Measurements from ENCODE around the gene GOPC.
"Not testable (repeated sequence)": the region's sequence is repeated elsewhere in the genome, so short reads cannot be mapped to it uniquely, and the experiment has no call there.

Gene GOPC

GRCh38 chr6:117548797-117549301 is 53.5 kb downstream of the GOPC start:
- DNase-seq (ENCODE audit: low read depth), result no peak

DNA sequence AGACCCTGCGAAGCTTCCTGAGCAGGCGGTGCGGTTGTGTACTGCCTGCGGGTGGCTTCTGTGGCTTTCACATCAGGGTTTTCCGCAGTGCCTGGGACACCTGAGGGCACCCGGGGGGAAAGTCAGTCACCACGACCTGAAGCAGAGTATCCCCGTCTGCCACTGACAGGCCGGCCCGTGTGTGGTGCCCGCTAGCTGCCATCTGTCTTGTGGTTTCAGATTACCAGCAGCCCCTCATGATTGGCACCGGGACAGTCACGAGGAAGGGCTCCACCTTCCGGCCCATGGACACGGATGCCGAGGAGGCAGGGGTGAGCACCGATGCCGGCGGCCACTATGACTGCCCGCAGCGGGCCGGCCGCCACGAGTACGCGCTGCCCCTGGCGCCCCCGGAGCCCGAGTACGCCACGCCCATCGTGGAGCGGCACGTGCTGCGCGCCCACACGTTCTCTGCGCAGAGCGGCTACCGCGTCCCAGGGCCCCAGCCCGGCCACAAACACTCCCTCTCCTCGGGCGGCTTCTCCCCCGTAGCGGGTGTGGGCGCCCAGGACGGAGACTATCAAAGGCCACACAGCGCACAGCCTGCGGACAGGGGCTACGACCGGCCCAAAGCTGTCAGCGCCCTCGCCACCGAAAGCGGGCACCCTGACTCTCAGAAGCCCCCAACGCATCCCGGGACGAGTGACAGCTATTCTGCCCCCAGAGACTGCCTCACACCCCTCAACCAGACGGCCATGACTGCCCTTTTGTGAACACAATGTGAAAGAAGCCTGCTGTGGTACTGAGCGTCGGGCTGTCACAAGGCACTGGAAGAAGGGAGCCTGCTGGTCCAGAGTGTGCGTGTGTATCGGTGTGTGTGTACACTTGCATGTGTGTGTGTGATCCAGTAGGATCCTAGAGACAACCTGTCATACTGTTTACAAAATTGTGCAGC is 54.4 kb downstream of the GOPC start:
- peak; percentile 15 for DNase-seq (ENCODE audit: low read depth)

GRCh38 chr6:117546674-117547073 is 55.6 kb downstream of the GOPC start:
- DNase-seq (ENCODE audit: low read depth), result no peak

DNA sequence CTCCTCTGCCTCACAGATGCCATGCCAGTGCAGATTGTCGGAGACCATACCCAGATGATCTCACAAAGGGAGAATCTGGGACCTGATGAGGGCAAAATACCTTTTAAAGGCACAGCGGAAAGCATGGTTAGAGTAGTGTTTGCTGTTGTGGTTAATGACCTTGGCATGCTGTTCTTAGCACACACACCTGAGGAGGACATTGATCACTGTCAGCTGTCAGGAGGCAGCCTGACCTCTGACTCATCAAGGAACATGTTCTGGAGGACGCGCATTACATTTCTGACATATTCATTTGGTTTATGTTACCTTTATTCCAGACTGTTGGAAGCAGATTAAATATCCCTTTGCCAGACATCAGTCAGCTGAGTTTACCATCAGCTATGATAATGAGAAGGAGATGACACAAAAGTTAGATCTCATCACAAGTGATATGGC is 57.1 kb downstream of the GOPC start:
- no peak for DNase-seq (ENCODE audit: low read depth)

DNA sequence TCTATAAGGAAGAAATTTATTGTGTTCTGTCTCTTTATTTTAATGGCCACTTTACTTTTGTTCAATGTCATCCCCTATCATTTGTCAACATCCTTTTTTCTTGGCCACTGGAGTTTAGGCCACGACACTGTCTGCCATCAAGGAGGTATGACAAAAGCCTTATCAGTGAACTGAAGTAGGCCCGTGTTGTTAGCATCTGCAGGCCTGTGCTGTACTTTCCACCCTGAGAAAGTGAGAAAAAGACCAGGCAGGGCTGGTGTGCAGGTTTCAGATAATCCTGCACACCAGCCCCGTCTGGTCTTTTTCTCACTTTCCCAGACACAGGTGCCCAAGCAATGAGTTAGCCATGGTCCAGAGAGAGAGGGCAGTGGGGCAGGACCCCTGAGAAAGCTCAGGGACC is 57.6 kb downstream of the GOPC start:
- no peak for DNase-seq (ENCODE audit: low read depth)

DNA sequence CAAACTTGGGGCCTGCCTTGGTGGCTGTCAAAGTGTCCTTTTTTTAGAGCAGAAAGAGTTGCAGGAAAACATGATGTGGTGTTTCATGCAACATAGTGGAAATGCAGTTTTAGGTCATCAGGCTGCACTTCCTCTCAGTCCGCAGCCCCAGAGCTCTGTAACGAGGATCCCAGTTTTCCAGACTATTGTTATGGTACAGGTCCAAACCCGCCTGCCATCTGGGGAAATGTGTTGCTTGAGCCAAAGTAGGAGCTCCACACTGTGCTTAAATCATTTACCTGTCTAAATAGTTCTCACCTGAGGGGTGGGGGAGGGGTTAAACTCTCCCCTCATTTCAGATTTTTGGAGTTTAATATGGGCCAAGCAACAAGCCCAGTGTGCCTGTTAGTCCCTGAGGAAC is 59.8 kb downstream of the GOPC start:
- no peak for DNase-seq (ENCODE audit: low read depth)

- no peak for DNase-seq (ENCODE audit: low read depth)
Observed at GRCh38 chr6:117540670-117541069, 61.6 kb downstream of the GOPC start.

DNA sequence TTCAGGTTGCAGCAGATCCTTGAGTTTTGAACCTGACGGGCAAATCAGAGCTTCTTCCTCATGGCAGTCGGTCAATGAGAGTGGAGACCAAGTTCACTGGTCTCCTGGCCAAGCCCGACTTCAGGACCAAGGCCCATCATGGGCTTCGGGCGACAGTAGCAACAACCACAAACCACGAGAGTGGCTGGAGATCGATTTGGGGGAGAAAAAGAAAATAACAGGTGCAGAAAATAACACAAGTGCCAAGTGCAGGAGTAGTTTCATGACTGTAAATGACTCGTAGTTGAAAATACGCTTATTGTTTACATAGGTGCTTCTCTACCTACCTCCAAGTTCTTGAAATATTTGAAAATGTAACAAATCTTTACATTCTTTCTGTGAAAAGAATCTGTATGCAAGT is 63.7 kb downstream of the GOPC start:
- no peak for DNase-seq (ENCODE audit: low read depth)

DNA sequence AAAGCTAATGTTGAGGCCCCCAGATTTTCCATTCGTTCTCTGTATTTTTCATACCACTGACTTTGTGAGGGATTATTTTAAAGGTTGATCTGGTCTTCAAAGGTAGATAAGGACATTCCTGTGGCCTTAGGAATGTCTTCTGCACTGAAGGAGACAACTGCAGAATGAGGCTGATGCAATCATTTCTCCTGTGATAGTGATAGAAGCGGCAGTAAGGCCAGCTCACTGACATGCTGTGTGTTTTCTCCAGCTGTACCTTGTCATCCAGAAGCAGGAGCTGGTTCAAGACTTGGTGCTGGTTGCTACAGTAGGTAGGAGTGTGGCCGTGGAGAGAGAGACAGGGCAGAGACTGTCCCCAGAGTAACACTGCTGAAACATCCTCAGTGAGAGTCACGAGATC is 66.0 kb downstream of the GOPC start:
- no peak for DNase-seq (ENCODE audit: low read depth)

DNA sequence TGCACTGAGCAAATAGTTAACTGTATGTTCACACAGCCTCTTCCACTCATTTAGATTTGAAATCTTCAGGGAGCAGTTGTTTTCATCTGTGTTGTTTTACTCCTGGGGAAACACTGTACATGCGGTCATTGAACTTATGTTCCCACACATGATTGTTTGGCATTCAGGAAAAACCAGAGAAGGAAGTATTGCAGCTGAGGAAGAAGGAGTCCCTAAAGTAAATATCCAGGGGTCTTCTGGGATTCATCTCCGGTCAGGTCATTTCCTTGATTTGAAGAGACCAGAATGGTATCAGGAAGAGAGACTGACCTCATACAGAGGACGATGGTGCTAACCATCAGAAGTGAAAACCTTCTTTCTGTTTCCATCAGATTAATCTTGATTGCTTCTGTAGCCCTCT is 67.3 kb downstream of the GOPC start:
- DNase-seq (ENCODE audit: low read depth), result no peak

DNA sequence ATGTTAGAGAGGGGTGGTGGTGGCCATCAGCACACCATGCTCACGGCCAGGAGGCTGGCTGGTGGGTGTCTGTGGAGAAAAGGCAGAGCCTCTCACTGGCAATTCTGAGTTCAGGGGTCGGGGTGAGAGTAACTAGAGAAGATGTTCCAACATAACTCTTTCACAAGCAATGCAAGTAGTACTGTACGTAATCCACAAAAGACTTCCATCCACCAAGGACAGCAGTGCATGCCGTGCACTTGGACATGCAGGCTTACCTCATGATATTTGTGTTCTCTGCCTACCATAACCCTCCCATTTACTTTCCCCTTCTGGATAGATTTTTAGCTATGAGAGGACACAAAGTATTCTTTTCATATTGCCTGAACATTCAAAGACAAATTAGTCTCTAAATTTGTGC is 68.5 kb downstream of the GOPC start:
- DNase-seq (ENCODE audit: low read depth), result no peak

DNA sequence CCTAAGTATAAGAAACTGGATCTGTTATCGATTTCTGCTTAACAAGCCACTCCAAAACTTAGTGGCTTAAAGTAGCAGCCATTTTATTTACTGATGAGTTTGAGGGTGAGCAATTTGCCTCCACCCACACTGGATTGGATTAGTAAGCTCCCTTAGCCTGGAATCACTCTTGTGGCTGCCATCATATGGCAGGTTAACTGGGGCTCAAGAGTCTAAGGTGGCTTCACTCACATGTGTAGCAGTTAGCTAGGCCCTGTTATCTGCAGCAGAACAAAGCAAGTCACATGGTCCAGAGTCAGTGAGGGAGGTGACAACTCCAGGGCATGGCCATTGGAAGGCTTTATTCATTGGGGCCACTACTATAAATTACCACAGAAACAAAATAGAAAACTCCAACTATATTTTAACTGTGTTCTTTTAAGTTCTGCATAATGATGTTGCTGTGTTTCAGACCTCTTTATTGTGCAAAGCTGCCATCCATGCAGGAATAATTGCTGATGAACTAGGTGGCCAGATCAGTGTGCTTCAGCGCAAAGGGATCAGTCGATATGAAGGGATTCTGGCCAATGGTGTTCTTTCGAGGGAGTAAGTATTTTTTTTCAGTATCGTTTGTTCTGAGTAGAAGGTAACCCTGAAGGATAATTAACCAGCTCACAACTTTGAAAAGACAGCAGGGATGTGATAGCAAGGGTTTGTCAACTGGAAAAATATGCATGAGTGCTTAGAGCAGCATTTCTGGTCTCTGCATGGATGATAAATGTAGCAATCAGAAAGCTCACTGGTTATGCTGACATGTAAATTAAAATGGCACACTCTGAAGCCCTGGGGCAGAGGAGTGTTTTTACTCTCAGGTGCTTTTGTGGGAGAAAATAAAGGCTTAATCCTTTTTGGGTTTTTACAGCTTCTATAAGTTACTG is 70.2 kb downstream of the GOPC start:
- no peak for DNase-seq (ENCODE audit: low read depth)

GRCh38 chr6:117531346-117531745 is 71.0 kb downstream of the GOPC start:
- no peak for DNase-seq (ENCODE audit: low read depth)

DNA sequence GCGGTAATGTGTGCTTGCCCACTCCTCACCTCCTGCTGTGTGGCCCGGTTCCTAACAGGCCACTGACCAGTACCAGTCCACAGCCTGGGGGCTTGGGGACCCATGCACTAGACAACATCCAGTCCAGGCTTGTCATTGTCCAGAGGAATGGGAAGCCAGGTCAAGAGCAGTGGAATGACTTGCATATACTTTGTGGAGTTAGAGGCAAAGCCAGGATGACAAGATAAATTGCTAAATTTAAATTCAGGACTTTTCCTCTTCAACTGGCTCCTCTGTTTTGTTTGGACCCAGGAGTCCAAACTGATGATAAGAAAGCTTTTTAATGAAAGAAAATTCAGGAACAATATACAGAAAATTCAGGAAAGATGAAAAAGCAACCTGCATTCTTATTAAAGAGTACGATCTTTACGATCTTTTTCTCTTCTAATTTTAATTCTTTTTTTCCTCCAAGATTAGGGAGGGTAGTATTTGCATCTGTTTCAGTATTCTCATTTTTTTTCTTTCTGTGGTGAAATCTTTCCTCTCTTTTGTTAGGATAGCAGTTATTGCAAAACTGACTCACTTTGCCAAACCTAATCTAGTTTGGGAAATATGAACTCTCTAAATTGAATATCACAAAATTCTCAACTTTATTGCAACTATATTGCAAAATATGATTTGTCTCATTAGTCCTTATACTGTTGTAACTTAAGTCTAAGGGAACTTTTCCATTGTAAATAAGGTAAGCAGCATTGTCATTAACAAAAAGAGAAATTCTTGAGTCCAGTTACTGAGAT is 71.7 kb downstream of the GOPC start:
- no peak for DNase-seq (ENCODE audit: low read depth)

- no peak for DNase-seq (ENCODE audit: low read depth)
Observed at GRCh38 chr6:117525607-117526006, 76.7 kb downstream of the GOPC start.

GRCh38 chr6:117521791-117522502 is 80.4 kb downstream of the GOPC start:
- no peak for DNase-seq (ENCODE audit: low read depth)

GRCh38 chr6:117520603-117521395 is 81.5 kb downstream of the GOPC start:
- no peak for DNase-seq (ENCODE audit: low read depth)

- no peak for DNase-seq (ENCODE audit: low read depth)
Observed at GRCh38 chr6:117518870-117519269, 83.4 kb downstream of the GOPC start.

DNA sequence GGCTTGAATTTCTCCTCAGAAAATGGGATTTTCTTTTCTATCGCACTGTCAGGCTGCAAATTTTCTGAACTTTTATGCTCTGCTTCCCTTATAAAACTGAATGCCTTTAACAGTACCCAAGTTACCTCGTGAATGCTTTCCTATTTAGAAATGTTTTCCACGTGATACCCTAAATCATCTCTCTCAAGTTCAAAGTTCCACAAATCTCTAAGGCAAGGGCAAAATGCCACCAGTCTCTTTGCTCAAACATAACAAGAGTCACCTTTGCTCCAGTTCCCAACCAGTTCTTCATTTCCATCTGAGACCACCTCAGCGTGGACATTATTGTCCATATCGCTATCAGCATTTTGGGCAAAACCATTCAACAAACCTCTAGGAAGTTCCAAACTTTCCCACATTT is 84.3 kb downstream of the GOPC start:
- not testable (repeated sequence) for DNase-seq (ENCODE audit: low read depth)

GRCh38 chr6:117515326-117515725 is 87.0 kb downstream of the GOPC start:
- no peak for DNase-seq (ENCODE audit: low read depth)

Data from stimulated activated CD4-positive, alpha-beta T cell treated with anti-CD3 and anti-CD28 coated beads, Interleukin-2, amount 100 ng/mL, for 4 hours (primary cell).